ENCODE results near the gene EYA4.

DNA sequence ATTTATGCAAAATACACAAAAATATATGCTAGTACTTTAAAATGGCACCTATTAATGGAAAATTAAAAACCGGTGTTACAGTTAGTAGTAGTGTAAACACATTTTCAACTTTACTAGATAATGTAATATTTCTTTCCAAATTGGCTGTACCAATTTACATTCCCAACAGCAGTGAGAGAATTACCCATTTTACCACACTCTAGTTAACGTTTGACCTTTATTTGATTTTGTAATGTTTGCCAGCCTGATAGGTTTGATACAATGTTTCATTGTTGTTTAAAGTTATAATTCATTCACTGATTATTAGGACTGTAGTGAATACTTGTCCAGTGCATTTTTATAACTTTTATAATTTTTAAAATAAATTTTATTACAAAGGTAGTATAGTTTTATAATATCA, 182.1 kb downstream of the EYA4 start:
- TF ChIP-seq, protein P1, sequence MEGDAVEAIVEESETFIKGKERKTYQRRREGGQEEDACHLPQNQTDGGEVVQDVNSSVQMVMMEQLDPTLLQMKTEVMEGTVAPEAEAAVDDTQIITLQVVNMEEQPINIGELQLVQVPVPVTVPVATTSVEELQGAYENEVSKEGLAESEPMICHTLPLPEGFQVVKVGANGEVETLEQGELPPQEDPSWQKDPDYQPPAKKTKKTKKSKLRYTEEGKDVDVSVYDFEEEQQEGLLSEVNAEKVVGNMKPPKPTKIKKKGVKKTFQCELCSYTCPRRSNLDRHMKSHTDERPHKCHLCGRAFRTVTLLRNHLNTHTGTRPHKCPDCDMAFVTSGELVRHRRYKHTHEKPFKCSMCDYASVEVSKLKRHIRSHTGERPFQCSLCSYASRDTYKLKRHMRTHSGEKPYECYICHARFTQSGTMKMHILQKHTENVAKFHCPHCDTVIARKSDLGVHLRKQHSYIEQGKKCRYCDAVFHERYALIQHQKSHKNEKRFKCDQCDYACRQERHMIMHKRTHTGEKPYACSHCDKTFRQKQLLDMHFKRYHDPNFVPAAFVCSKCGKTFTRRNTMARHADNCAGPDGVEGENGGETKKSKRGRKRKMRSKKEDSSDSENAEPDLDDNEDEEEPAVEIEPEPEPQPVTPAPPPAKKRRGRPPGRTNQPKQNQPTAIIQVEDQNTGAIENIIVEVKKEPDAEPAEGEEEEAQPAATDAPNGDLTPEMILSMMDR (IDR thresholded peaks at IDR 0.05) = no peak
- TF ChIP-seq POLR2A (IDR thresholded peaks at IDR 0.05) = no peak

Measured in esophagus squamous epithelium (tissue), 4 donors.